Left ventricle myocardium inferior (tissue), 1 donor: Measurements from ENCODE around the gene CAPN15. TPM values are rescaled to one million over a fixed set of nuclear protein-coding genes. Genes with fewer than 3 reads are reported as not detected.

Source experiments
- DNase-seq: peaks from one replicate; pipeline ENCODE4 v3.0.0-alpha.2; 2020
- H3K27ac ChIP-seq: fragments of 200-600 bp; replicated peaks from 2 replicates; pipeline ENCODE4 v1.8.0; 2021
- H3K27me3 ChIP-seq: fragments of 200-600 bp; 2 replicates; pipeline ENCODE4 v1.8.0; 2021; ENCODE audit warnings: low read depth
- H3K36me3 ChIP-seq: fragments of 200-600 bp; 2 replicates; pipeline ENCODE4 v1.8.0; 2021
- H3K4me1 ChIP-seq: fragments of 200-600 bp; 2 replicates; pipeline ENCODE4 v1.8.0; 2021
- H3K4me3 ChIP-seq: fragments of 200-600 bp; 2 replicates; pipeline ENCODE4 v1.8.0; 2021; ENCODE audit warnings: mild to moderate bottlenecking, moderate library complexity
- H3K9me3 ChIP-seq: fragments of 200-600 bp; replicated peaks from 2 replicates; pipeline ENCODE4 v1.8.0; 2021
- intact Hi-C: fragments of 100-400 bp; cut with micrococcal nuclease; formaldehyde crosslinking; loops from one replicate; pipeline ENCODE4 v1.11.0; 2022
- total RNA-seq: library from RNA; stranded (reverse); fragmentation: NEBNext Ultra II Directional; extraction: Animal tissue kit (Norgen Biotek cat#: 25700); gene quantifications from one replicate; pipeline ENCODE4 v1.2.1, GENCODE V29; 2021
- TF ChIP-seq, protein P1 (sequence below): fragments of 200-600 bp; IDR thresholded peaks from 2 replicates; pipeline ENCODE4 v1.8.0; 2021; ENCODE audit warnings: antibody characterized with exemption, mild to moderate bottlenecking, borderline replicate concordance
- donor health status: DM: no; HTN: yes; CAD: no; lungs with severe emphysema.

CAPN15 gene
- total RNA-seq, 1 donor from 2014 or later, result 17.4 TPM

- no peak for DNase-seq
- intact Hi-C loops, result no loop called here
- H3K27ac ChIP-seq, result no peak overlapping the region
- no peak overlapping the region for H3K4me3 ChIP-seq
- no peaks in the 10 kb centered on the region for H3K4me1 ChIP-seq
- TF ChIP-seq, protein P1, sequence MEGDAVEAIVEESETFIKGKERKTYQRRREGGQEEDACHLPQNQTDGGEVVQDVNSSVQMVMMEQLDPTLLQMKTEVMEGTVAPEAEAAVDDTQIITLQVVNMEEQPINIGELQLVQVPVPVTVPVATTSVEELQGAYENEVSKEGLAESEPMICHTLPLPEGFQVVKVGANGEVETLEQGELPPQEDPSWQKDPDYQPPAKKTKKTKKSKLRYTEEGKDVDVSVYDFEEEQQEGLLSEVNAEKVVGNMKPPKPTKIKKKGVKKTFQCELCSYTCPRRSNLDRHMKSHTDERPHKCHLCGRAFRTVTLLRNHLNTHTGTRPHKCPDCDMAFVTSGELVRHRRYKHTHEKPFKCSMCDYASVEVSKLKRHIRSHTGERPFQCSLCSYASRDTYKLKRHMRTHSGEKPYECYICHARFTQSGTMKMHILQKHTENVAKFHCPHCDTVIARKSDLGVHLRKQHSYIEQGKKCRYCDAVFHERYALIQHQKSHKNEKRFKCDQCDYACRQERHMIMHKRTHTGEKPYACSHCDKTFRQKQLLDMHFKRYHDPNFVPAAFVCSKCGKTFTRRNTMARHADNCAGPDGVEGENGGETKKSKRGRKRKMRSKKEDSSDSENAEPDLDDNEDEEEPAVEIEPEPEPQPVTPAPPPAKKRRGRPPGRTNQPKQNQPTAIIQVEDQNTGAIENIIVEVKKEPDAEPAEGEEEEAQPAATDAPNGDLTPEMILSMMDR, result no peak
- H3K9me3 ChIP-seq, result no peaks in the 10 kb centered on the region
- no peaks in the 10 kb centered on the region for H3K27me3 ChIP-seq
- H3K36me3 ChIP-seq, result peaks cover 53% of the 10 kb centered on the region
Observed at GRCh38 chr16:515939-516226, 11.6 kb upstream of the CAPN15 start.

- Histone ChIP-seq H3K27me3 (no peaks in the 10 kb centered on the region), H3K9me3 (no peaks in the 10 kb centered on the region), H3K27ac (no peak overlapping the region), H3K4me3 (no peak overlapping the region), H3K4me1 (no peaks in the 10 kb centered on the region), H3K36me3 (peaks cover 56% of the 10 kb centered on the region)
- DNase-seq, result no peak
- intact Hi-C loops, result no loop called here
- TF ChIP-seq, protein P1, result no peak
Observed at GRCh38 chr16:516301-516700, 11.2 kb upstream of the CAPN15 start.

DNA sequence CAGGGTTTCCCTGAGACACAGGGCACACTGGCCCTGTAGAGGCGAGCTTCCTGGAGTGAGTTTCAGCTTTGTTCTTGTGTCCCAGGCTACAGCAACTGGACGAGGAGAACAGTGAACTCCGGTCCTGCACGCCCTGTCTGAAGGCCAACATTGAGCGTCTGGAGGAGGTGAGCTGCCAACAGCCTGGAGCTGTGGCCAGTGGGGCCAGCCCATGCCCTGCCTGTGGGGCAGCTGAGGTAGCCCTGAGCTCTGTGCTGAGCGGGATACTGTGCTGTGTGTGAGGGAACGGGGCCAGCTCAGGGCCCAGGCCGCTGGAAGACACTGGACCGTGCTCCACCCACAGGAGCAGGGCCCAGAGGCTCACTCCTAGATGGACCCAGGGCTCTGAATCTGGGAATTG, 8.7 kb upstream of the CAPN15 start:
- Histone ChIP-seq H3K36me3 (peaks cover 51% of the 10 kb centered on the region), H3K27ac (no peak overlapping the region), H3K4me3 (no peak overlapping the region), H3K4me1 (peaks cover under 1% of the 10 kb centered on the region), H3K9me3 (no peaks in the 10 kb centered on the region), H3K27me3 (no peaks in the 10 kb centered on the region)
- TF ChIP-seq, protein P1, result no peak
- no peak for DNase-seq
- intact Hi-C loops, result no loop called here

DNA sequence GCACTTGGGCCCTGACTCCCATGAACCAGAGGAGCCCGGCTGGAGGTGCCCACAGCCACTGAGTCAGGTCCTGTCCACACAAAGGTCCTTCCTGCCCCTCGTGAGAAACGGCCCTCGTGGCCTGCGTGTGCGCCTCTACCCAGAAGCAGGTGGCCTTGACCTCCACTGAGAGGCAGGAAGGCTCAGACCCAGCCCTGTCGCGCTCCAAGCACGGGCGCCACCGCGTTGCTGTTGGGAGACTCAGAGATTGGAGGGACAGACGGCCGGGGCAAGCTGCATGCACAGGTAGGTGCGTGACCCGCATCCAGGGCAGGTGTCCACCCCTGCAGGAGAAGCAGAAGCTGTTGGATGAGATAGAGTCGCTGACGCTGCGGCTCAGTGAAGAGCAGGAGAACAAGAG, 8.1 kb upstream of the CAPN15 start:
- DNase-seq, result no peak
- no peak overlapping the region for H3K4me3 ChIP-seq
- H3K9me3 ChIP-seq, result no peaks in the 10 kb centered on the region
- H3K36me3 ChIP-seq, result peaks cover 47% of the 10 kb centered on the region
- H3K4me1 ChIP-seq, result peaks cover 6% of the 10 kb centered on the region
- H3K27ac ChIP-seq, result no peak overlapping the region
- intact Hi-C loops, result no loop called here
- no peaks in the 10 kb centered on the region for H3K27me3 ChIP-seq
- TF ChIP-seq, protein P1, result no peak

DNA sequence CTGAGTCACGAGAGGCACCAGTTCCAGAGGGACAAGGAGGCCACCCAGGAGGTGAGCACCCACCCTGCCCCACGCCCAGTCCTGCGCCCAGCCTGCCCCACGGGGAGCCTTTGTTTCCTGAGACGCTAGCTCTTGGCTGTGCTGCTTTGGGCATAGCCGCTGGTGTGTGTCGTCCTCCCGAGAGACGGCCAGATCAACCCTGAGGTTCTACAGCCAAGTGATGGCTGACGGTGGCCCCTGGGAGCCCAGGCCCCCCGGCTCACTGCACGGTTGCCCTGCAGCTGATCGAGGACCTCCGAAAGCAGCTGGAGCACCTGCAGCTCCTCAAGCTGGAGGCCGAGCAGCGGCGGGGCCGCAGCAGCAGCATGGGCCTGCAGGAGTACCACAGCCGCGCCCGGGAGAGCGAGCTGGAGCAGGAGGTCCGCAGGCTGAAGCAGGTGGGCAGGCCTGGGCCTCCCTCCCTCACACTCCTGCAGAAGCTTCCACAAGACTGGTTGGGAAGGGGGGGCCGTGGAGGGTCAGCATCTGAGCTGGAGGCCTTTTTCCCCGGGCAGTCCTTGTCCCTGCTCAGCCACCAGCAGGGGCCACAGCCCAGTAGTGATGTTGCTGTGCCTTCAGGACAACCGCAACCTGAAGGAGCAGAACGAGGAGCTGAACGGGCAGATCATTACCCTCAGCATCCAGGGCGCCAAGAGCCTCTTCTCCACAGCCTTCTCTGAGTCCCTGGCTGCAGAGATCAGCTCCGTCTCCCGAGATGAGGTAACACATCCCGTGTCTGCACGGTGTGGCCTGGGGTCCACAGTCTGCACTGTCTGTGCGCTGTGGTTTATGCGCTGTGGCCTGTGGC, 7.4 kb upstream of the CAPN15 start:
- no peak for DNase-seq
- Histone ChIP-seq H3K36me3 (peaks cover 46% of the 10 kb centered on the region), H3K27me3 (no peaks in the 10 kb centered on the region), H3K9me3 (no peaks in the 10 kb centered on the region), H3K27ac (no peak overlapping the region), H3K4me3 (no peak overlapping the region), H3K4me1 (peaks cover 11% of the 10 kb centered on the region)
- intact Hi-C loops, result no loop called here
- TF ChIP-seq, protein P1, result no peak
